H1 (cell line): Measurements from ENCODE around the gene WWC1. TPM values are rescaled to one million over a fixed set of nuclear protein-coding genes. Genes with fewer than 3 reads are reported as not detected.

Experiments
- CTCF ChIA-PET: fragments of 300-600 bp; sonication (Branson Sonifier 250); formaldehyde crosslinking; loops from one replicate; lab custom pipeline; 2021; ENCODE audit not compliant: partially characterized antibody; lab: Charles Lee
- POLR2A ChIA-PET: fragments of 300-600 bp; sonication (Branson Sonifier 250); formaldehyde crosslinking; loops from one replicate; lab custom pipeline; 2021; ENCODE audit warnings: inconsistent platforms; ENCODE audit not compliant: partially characterized antibody; lab: Charles Lee
- DNase-seq, 2 experiments: peaks; one replicate each; pipeline versions ENCODE4 v3.0.0 to v3.0.0-alpha.2; 2010 to 2022; ENCODE audit warnings: low spot score in 2 of 2, low read depth in 1 of 2, mixed read lengths in 1 of 2
- FAIRE-seq: peaks from 2 replicates; lab custom pipeline; 2011; peaks lifted over from hg19 to GRCh38; lab: Jason Lieb, UNC
- H2AFZ ChIP-seq: 2 replicates; pipeline ENCODE4 v1.8.1; 2012; ENCODE audit warnings: low read length, inconsistent platforms
- H2AK5ac ChIP-seq: 2 replicates; pipeline ENCODE4 v1.6.1; 2013; ENCODE audit warnings: low read depth, low read length
- H2BK120ac ChIP-seq: replicated peaks from 2 replicates; pipeline ENCODE3; 2013; ENCODE audit warnings: low read depth, low read length, inconsistent platforms
- H2BK12ac ChIP-seq: 2 replicates; pipeline ENCODE4 v1.6.1; 2013; ENCODE audit warnings: low read depth, low read length
- H2BK15ac ChIP-seq: 2 replicates; pipeline ENCODE4 v1.6.1; 2013; ENCODE audit warnings: low read length
- H2BK20ac ChIP-seq: 2 replicates; pipeline ENCODE4 v1.6.1; 2013; ENCODE audit warnings: low read length
- H2BK5ac ChIP-seq: 2 replicates; pipeline ENCODE4 v1.6.1; 2013; ENCODE audit warnings: low read depth, low read length
- H3K14ac ChIP-seq: 2 replicates; pipeline ENCODE4 v1.6.1; 2013; ENCODE audit warnings: inconsistent platforms; ENCODE audit not compliant: insufficient read length
- H3K18ac ChIP-seq: 2 replicates; pipeline ENCODE4 v1.6.1; 2013; ENCODE audit warnings: low read length; ENCODE audit errors: extremely low read depth
- H3K23ac ChIP-seq: 2 replicates; pipeline ENCODE4 v1.6.1; 2013; ENCODE audit warnings: inconsistent platforms; ENCODE audit not compliant: insufficient read length
- H3K23me2 ChIP-seq: 2 replicates; pipeline ENCODE4 v1.6.1; 2013; ENCODE audit warnings: low read depth, low read length
- H3K27ac ChIP-seq: 2 replicates; pipeline ENCODE4 v1.6.1; 2011; ENCODE audit warnings: low read depth, low read length, inconsistent platforms
- H3K27me3 ChIP-seq, 4 experiments: replicated peaks in 1 of 4; 1 replicate in 1 of 4; 2 replicates in 3 of 4; pipeline versions ENCODE4 v1.6.1 to v1.8.1; 2011 to 2013; ENCODE audit warnings: low read length in 3 of 4, mild to moderate bottlenecking in 3 of 4, inconsistent platforms in 2 of 4, mixed read lengths in 2 of 4, moderate library complexity in 1 of 4; ENCODE audit not compliant: control insufficient read depth in 3 of 4, insufficient read depth in 3 of 4; ENCODE audit errors: extremely low read depth in 1 of 4
- H3K36me3 ChIP-seq, 4 experiments: 2 replicates each; pipeline versions ENCODE4 v1.6.1 to v1.8.1; 2011 to 2013; ENCODE audit warnings: mild to moderate bottlenecking in 4 of 4, low read length in 3 of 4, moderate library complexity in 2 of 4, control low read depth in 1 of 4, inconsistent platforms in 1 of 4; ENCODE audit not compliant: insufficient read depth in 4 of 4, control insufficient read depth in 2 of 4
- H3K4ac ChIP-seq: replicated peaks from 2 replicates; pipeline ENCODE3; 2013; ENCODE audit warnings: low read length, low read depth, mixed read lengths, inconsistent platforms; ENCODE audit not compliant: insufficient read length
- H3K4me1 ChIP-seq, 4 experiments: replicated peaks in 1 of 4; 1 replicate in 1 of 4; 2 replicates in 3 of 4; pipeline versions ENCODE4 v1.6.1 to v1.8.1; 2011 to 2013; ENCODE audit warnings: low read length in 3 of 4, inconsistent platforms in 2 of 4, mixed read lengths in 1 of 4; ENCODE audit not compliant: insufficient read depth in 4 of 4, control insufficient read depth in 3 of 4
- H3K4me2 ChIP-seq, 2 experiments: 2 replicates each; pipeline versions ENCODE4 v1.6.1 to v1.8.1; 2011 to 2013; ENCODE audit warnings: low read depth in 2 of 2, low read length in 2 of 2, control low read depth in 1 of 2, inconsistent platforms in 1 of 2, mild to moderate bottlenecking in 1 of 2; ENCODE audit not compliant: insufficient read depth in 1 of 2
- H3K4me3 ChIP-seq, 4 experiments: fragments of 200-600, 300-600 bp in 1 of 4; sonication (generic), shearing (Covaris generic), sonication (Bioruptor Twin) in 1 of 4; 2 replicates each; pipeline versions ENCODE4 v1.5.1 to v1.8.1; 2011 to 2016; ENCODE audit warnings: low read length in 4 of 4, low read depth in 3 of 4, control low read depth in 2 of 4, inconsistent platforms in 2 of 4, mild to moderate bottlenecking in 2 of 4, mixed read lengths in 1 of 4, moderate library complexity in 1 of 4; ENCODE audit not compliant: insufficient read depth in 2 of 4; ENCODE audit errors: extremely low read depth in 1 of 4
- H3K56ac ChIP-seq: replicated peaks from 2 replicates; pipeline ENCODE3; 2013; ENCODE audit warnings: low read depth, mild to moderate bottlenecking, mixed read lengths, low read length, inconsistent platforms; ENCODE audit not compliant: insufficient read length
- H3K79me1 ChIP-seq: 2 replicates; pipeline ENCODE4 v1.6.1; 2013; ENCODE audit warnings: low read depth, low read length, control low read depth
- H3K79me2 ChIP-seq, 2 experiments: 2 replicates each; pipeline versions ENCODE4 v1.6.1 to v1.8.1; 2012 to 2013; ENCODE audit warnings: low read length in 2 of 2, mild to moderate bottlenecking in 2 of 2, inconsistent platforms in 1 of 2; ENCODE audit not compliant: insufficient read depth in 2 of 2, control insufficient read depth in 1 of 2
- H3K9ac ChIP-seq, 4 experiments: replicated peaks in 1 of 4; 1 replicate in 1 of 4; 2 replicates in 3 of 4; pipeline versions ENCODE4 v1.6.1 to v1.8.1; 2011 to 2013; ENCODE audit warnings: low read depth in 3 of 4, low read length in 3 of 4, control low read depth in 2 of 4, mild to moderate bottlenecking in 2 of 4, moderate library complexity in 2 of 4, inconsistent platforms in 1 of 4; ENCODE audit errors: extremely low read depth in 1 of 4
- H3K9me3 ChIP-seq, 2 experiments: 2 replicates each; pipeline versions ENCODE4 v1.6.1 to v1.8.1; 2012 to 2013; ENCODE audit warnings: mild to moderate bottlenecking in 2 of 2, moderate library complexity in 2 of 2, control low read depth in 1 of 2, inconsistent platforms in 1 of 2, low read depth in 1 of 2, low read length in 1 of 2, mixed read lengths in 1 of 2; ENCODE audit not compliant: insufficient read depth in 2 of 2
- H4K20me1 ChIP-seq, 2 experiments: replicated peaks in 1 of 2; 2 replicates each; pipeline versions ENCODE3 to v1.8.1; 2011 to 2013; ENCODE audit warnings: inconsistent platforms in 2 of 2, low read length in 2 of 2, mild to moderate bottlenecking in 1 of 2; ENCODE audit not compliant: insufficient read depth in 2 of 2, control insufficient read depth in 1 of 2
- H4K5ac ChIP-seq: 2 replicates; pipeline ENCODE4 v1.6.1; 2013; ENCODE audit warnings: low read length, low read depth, mixed read lengths, inconsistent platforms; ENCODE audit not compliant: insufficient read length
- H4K8ac ChIP-seq: 2 replicates; pipeline ENCODE4 v1.8.0; 2013; ENCODE audit warnings: mild to moderate bottlenecking, moderate library complexity, low read length, inconsistent platforms; ENCODE audit not compliant: insufficient read depth; ENCODE audit errors: extremely low read depth
- H4K91ac ChIP-seq: replicated peaks from 2 replicates; pipeline ENCODE3; 2013; ENCODE audit warnings: low read length, mixed read lengths, inconsistent platforms; ENCODE audit not compliant: insufficient read length
- BCL11A ChIP-seq, 2 experiments: IDR thresholded peaks; one replicate each; pipeline ENCODE4 v1.6.1; 2011; ENCODE audit warnings: low read depth in 2 of 2, low read length in 2 of 2, mild to moderate bottlenecking in 2 of 2
- CBX8 ChIP-seq: fragments of 300-800, 300-1000 bp; sonication (generic); IDR thresholded peaks from 2 replicates; pipeline ENCODE4 v1.7.1; 2016; ENCODE audit warnings: low read depth, low read length, borderline replicate concordance
- EZH2 ChIP-seq: fragments of 200-600 bp; sonication (generic); IDR thresholded peaks from 2 replicates; pipeline ENCODE4 v1.7.1; 2012; ENCODE audit warnings: low read depth, mild to moderate bottlenecking, moderate library complexity, low read length, inconsistent platforms; ENCODE audit not compliant: severe bottlenecking
- KDM1A ChIP-seq: fragments of 200-600, 300-600 bp; sonication (generic); IDR thresholded peaks from 2 replicates; pipeline ENCODE4 v1.7.1; 2016; ENCODE audit warnings: mild to moderate bottlenecking, low read length, borderline replicate concordance
- POLR2A ChIP-seq, 2 experiments: IDR thresholded peaks; 1 replicate in 1 of 2; 2 replicates in 1 of 2; pipeline ENCODE4 v1.6.1; 2011; ENCODE audit warnings: low read depth in 2 of 2, low read length in 2 of 2, mild to moderate bottlenecking in 2 of 2; ENCODE audit errors: control extremely low read depth in 1 of 2
- POU5F1 ChIP-seq: IDR thresholded peaks from 2 replicates; pipeline ENCODE4 v1.6.1; 2011; ENCODE audit warnings: low read depth, mild to moderate bottlenecking, low read length, moderate library complexity
- RFX5 ChIP-seq: IDR thresholded peaks from 2 replicates; pipeline ENCODE4 v1.6.1; 2011; ENCODE audit warnings: low read depth, low read length, improper control_type of control experiment, borderline replicate concordance
- SIN3A ChIP-seq, 2 experiments: IDR thresholded peaks in 1 of 2; conservative IDR thresholded peaks in 1 of 2; 2 replicates each; pipeline ENCODE4 v1.6.1; 2011 to 2012; ENCODE audit warnings: low read length in 2 of 2, improper control_type of control experiment in 1 of 2, low read depth in 1 of 2, mild to moderate bottlenecking in 1 of 2
- WGBS, 2 experiments: shearing (Covaris generic) in 1 of 2; methylation state at CpG; one replicate each; pipeline versions ENCODE4 v1.1.6 to v1.1.7; 2013 to 2015; ENCODE audit warnings: low lambda C conversion rate in 2 of 2, mixed read lengths in 2 of 2, inconsistent platforms in 1 of 2, low coverage in 1 of 2, missing lambda C conversion rate in 1 of 2; ENCODE audit not compliant: insufficient replicate concordance in 2 of 2, insufficient coverage in 1 of 2, insufficient read length in 1 of 2; ENCODE audit errors: extremely low coverage in 1 of 2, missing lambda C conversion rate in 1 of 2; 5-methylcytosine and 5-hydroxymethylcytosine counted together
- polyA plus RNA-seq, 7 experiments: library from polyadenylated mRNA; depleted of rRNA in 3 of 7; stranded (reverse) in 5 of 7; unstranded in 2 of 7; fragments of >200 nt in 5 of 7; fragments of 200-250 nt in 2 of 7; gene quantifications; 1 replicate in 5 of 7; 2 replicates in 1 of 7; 4 replicates in 1 of 7; pipeline versions ENCODE4 v1.2.1 to v1.2.3, GENCODE V29; 2011 to 2013; ENCODE audit warnings: missing spikeins in 2 of 7, mixed read lengths in 2 of 7
- total RNA-seq: library from RNA; stranded (reverse); fragmentation: NEBNext Ultra II Directional; extraction: Animal tissue kit (Norgen Biotek cat#: 25700); gene quantifications from 2 replicates; pipeline ENCODE4 v1.2.1, GENCODE V29; 2021

WWC1 gene
- total and polyA plus RNA-seq, 2 of the 8 experiments (the other 6 are each of a cell fraction or from before 2014, with no cell fraction given), result 16.4 to 41.1 TPM

DNA sequence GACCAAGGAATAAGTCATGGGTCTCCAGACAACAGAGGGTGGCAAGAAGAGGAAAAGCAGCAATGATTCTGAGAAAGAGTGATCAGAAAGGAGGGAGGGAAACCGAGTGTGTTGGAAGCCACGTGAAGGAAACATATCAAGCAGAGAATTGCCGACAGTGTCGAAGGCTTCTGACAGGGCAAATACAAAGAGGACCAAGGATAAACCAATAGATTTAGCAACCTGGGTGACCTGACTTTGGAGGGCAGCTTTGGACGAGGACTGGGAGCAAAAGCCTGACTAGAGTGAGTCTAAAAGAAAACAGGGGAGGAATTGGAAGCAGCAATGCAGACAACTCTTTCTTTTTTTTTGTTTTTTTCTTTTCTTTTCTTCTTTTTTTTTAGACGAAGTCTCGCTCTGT, 83.8 kb downstream of the WWC1 start:
- Histone ChIP-seq H3K79me2 (peaks cover 0 to 9% of the 10 kb centered on the region in 2 experiments; a peak in 2 of 4 replicates), H3K36me3 (no peaks in the 10 kb centered on the region), H2BK5ac (no peak overlapping the region), H4K20me1 (no peaks in the 10 kb centered on the region), H3K79me1 (no peaks in the 10 kb centered on the region), H3K14ac (no peak overlapping the region), H3K23me2 (0 out of 2 replicates have a peak, but pooled peaks cover 1% of the 10 kb centered on the region), H2BK12ac (no peak overlapping the region), H3K9me3 (no peaks in the 10 kb centered on the region), H3K9ac (no peak overlapping the region), H2AK5ac (no peak overlapping the region), H3K27me3 (no peaks in the 10 kb centered on the region), H3K4me2 (no peak overlapping the region), H4K8ac (no peak overlapping the region), H3K56ac (no peak overlapping the region), H2BK120ac (no peak overlapping the region), H4K5ac (no peak overlapping the region), H3K18ac (no peak overlapping the region), H2BK20ac (no peak overlapping the region), H3K4me3 (no peak overlapping the region), H3K4me1 (no peaks in the 10 kb centered on the region), H2BK15ac (no peak overlapping the region), H3K23ac (no peak overlapping the region), H3K27ac (no peak overlapping the region), H4K91ac (no peak overlapping the region), H3K4ac (no peak overlapping the region), H2AFZ (no peak overlapping the region)
- DNase-seq, result no peak
- ChIA-PET POLR2A (no interaction called here), CTCF (interaction anchor here (1.6 to 2.5 kb wide), 2 partner anchors 83 to 106 kb away, joined by 3 to 7 read pairs; no protein-coding TSS in a partner anchor)
- TF ChIP-seq KDM1A, result no peak
- no peak for TF ChIP-seq SIN3A (conservative IDR thresholded peaks at IDR 0.05 in 1 of 2, IDR thresholded peaks at IDR 0.05 in 1 of 2; ENCODE audit: low read depth in 1 of 2, low read length in 2 of 2)
- TF ChIP-seq BCL11A (IDR thresholded peaks at IDR 0.05; ENCODE audit: low read depth in 2 of 2, low read length in 2 of 2), result no peak
- no peak for TF ChIP-seq RFX5
- no peak for TF ChIP-seq EZH2
- no peak for TF ChIP-seq CBX8
- TF ChIP-seq POLR2A (IDR thresholded peaks at IDR 0.05; ENCODE audit: control extremely low read depth in 1 of 2, low read depth in 2 of 2, low read length in 2 of 2), result no peak
- no peak for TF ChIP-seq POU5F1
- 97% methylated on average over 7 of the region's 7 CpGs; no CpG with 5 or more reads in 1 of the 2 experiments for WGBS, 2 experiments
- no peak for FAIRE-seq
